Breast epithelium (tissue), 3 donors: Measurements from ENCODE around the gene TLR6.

Source experiments
- POLR2A ChIP-seq: fragments of 450-650 bp; IDR thresholded peaks from one replicate; pipeline ENCODE4 v1.6.1; 2016; ENCODE audit warnings: antibody characterized with exemption, mild to moderate bottlenecking, moderate library complexity
- POLR2AphosphoS5 ChIP-seq, 3 donors: sonication (generic); formaldehyde crosslinking; IDR thresholded peaks; one replicate each; pipeline ENCODE4 v1.6.1; 2017; ENCODE audit warnings: antibody characterized with exemption in 3 of 3
- TF ChIP-seq, protein P1 (sequence below), 3 donors: fragments of 450-650 bp; IDR thresholded peaks; one replicate each; pipeline ENCODE4 v1.5.1; 2016 to 2017; ENCODE audit warnings: antibody characterized with exemption in 3 of 3, mild to moderate bottlenecking in 3 of 3, moderate library complexity in 3 of 3

DNA sequence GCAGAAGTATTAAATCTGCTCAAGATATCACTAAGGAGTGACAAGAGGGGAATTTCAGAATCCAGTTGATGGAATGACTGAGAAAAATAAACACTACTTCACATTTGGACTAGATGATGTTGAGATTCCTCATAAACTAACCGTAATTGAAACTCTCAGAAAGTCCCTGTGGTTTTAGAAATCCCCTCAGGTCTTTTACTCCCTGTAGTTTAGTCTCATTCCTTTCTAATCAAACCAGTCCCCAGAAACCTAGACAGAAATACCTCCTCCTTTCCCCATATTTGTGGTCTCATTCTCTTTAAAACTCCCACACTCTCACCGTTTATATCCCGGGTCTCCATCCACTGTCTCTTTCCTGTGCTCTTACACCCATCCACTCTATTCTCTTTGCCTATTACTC is 37.0 kb downstream of the TLR6 start:
- TF ChIP-seq, protein P1, sequence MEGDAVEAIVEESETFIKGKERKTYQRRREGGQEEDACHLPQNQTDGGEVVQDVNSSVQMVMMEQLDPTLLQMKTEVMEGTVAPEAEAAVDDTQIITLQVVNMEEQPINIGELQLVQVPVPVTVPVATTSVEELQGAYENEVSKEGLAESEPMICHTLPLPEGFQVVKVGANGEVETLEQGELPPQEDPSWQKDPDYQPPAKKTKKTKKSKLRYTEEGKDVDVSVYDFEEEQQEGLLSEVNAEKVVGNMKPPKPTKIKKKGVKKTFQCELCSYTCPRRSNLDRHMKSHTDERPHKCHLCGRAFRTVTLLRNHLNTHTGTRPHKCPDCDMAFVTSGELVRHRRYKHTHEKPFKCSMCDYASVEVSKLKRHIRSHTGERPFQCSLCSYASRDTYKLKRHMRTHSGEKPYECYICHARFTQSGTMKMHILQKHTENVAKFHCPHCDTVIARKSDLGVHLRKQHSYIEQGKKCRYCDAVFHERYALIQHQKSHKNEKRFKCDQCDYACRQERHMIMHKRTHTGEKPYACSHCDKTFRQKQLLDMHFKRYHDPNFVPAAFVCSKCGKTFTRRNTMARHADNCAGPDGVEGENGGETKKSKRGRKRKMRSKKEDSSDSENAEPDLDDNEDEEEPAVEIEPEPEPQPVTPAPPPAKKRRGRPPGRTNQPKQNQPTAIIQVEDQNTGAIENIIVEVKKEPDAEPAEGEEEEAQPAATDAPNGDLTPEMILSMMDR (IDR thresholded peaks at IDR 0.05), result no peak
- no peak for TF ChIP-seq POLR2A
- TF ChIP-seq POLR2AphosphoS5 (IDR thresholded peaks at IDR 0.05), result no peak
